Activated B cell treated with CpG ODN at 0.5 μM for 24 hours (primary cell): Measurements from ENCODE around the gene SMAD6. TPM values are rescaled to one million over a fixed set of nuclear protein-coding genes. Genes with fewer than 3 reads are reported as not detected.

Experiments used
- ATAC-seq: fragments of 200-7000 bp; cut with Tn5 transposase; one replicate; pipeline ENCODE4 v1.10.0; 2021; ENCODE audit warnings: low read depth, mild to moderate bottlenecking, moderate library complexity
- CTCF ChIA-PET: fragments of 350-600 bp; sonication (Branson Sonifier 250); formaldehyde crosslinking; loops from one replicate; lab custom pipeline; 2021; ENCODE audit warnings: antibody characterized with exemption; lab: Charles Lee
- POLR2A ChIA-PET: fragments of 350-600 bp; sonication (Branson Sonifier 250); formaldehyde crosslinking; loops from one replicate; lab custom pipeline; 2021; ENCODE audit warnings: antibody characterized with exemption; lab: Charles Lee
- DNase-seq: peaks from one replicate; pipeline ENCODE4 v3.0.0; 2022
- H3K27ac Mint-ChIP-seq: one replicate; pipeline ENCODE4 v1.8.0; 2020; ENCODE audit warnings: mixed read lengths
- H3K27me3 Mint-ChIP-seq: one replicate; pipeline ENCODE4 v1.8.0; 2021; ENCODE audit warnings: mixed read lengths
- H3K36me3 Mint-ChIP-seq: one replicate; pipeline ENCODE4 v1.8.0; 2021; ENCODE audit warnings: low read depth, mixed read lengths
- H3K4me1 Mint-ChIP-seq: one replicate; pipeline ENCODE4 v1.8.0; 2021; ENCODE audit warnings: mixed read lengths
- H3K4me3 Mint-ChIP-seq: one replicate; pipeline ENCODE4 v1.8.0; 2020; ENCODE audit warnings: mild to moderate bottlenecking, mixed read lengths
- H3K9me3 Mint-ChIP-seq: one replicate; pipeline ENCODE4 v1.8.0; 2020; ENCODE audit warnings: mixed read lengths
- intact Hi-C: fragments of 100-400 bp; cut with micrococcal nuclease; formaldehyde crosslinking; loops from one replicate; pipeline ENCODE4 v1.15.1; 2024
- total RNA-seq: library from RNA; stranded (reverse); gene quantifications from 2 replicates; pipeline ENCODE4 v1.2.3, GENCODE V29; 2022
- TF ChIP-seq, protein P1 (sequence below): fragments of 200-600 bp; IDR thresholded peaks from one replicate; pipeline ENCODE4 v1.8.0; 2022; ENCODE audit warnings: antibody characterized with exemption, mild to moderate bottlenecking

SMAD6 gene
- total RNA-seq, 1 donor from 2014 or later: 0.04 TPM

GRCh38 chr15:66799242-66799641 lies 97.2 kb downstream of the SMAD6 start:
- H3K27me3 Mint-ChIP-seq: peaks cover 9% of the 10 kb centered on the region
- ChIA-PET POLR2A (no interaction called here), CTCF (no interaction called here)
- TF ChIP-seq, protein P1, sequence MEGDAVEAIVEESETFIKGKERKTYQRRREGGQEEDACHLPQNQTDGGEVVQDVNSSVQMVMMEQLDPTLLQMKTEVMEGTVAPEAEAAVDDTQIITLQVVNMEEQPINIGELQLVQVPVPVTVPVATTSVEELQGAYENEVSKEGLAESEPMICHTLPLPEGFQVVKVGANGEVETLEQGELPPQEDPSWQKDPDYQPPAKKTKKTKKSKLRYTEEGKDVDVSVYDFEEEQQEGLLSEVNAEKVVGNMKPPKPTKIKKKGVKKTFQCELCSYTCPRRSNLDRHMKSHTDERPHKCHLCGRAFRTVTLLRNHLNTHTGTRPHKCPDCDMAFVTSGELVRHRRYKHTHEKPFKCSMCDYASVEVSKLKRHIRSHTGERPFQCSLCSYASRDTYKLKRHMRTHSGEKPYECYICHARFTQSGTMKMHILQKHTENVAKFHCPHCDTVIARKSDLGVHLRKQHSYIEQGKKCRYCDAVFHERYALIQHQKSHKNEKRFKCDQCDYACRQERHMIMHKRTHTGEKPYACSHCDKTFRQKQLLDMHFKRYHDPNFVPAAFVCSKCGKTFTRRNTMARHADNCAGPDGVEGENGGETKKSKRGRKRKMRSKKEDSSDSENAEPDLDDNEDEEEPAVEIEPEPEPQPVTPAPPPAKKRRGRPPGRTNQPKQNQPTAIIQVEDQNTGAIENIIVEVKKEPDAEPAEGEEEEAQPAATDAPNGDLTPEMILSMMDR: no peak
- DNase-seq (no peak), ATAC-seq (no peak)
- H3K4me1 Mint-ChIP-seq: no peaks in the 10 kb centered on the region
- H3K4me3 Mint-ChIP-seq: no peak overlapping the region
- H3K36me3 Mint-ChIP-seq: no peaks in the 10 kb centered on the region
- H3K9me3 Mint-ChIP-seq: no peaks in the 10 kb centered on the region
- H3K27ac Mint-ChIP-seq: no peak overlapping the region
- intact Hi-C loops: no loop called here

DNA sequence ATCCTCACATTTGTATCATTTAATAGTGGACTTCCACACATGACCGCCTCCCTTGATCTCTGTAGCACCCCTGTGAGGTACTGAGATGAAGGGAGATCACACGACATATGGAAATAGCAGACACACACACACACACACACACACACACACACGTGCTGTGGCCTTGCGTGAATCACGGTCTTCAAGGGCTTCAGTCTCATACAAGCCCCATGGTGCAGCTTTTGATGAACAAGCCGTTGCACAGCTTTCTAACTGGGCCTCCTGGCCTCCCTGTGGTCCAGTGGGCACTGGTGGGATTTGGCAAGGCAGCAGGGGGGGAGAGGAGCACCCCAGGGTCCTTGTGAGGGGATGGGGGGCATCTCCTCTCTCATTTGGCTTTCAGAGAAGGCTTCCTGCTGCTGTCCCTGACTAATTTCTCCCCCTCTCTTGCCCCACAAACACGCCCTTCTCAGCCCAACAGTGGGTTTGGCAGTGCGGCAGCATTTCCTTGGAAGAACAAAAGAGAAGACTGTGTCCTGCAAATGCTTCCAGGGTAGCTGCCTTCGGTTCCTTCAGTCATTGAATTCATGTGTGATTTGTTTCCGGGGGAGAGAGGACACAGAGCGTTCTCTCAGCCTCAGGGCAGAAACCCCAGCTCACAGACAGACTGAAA lies 98.7 kb downstream of the SMAD6 start:
- Mint-ChIP-seq H3K4me1 (no peaks in the 10 kb centered on the region), H3K9me3 (no peaks in the 10 kb centered on the region), H3K27ac (no peak overlapping the region), H3K4me3 (no peak overlapping the region), H3K36me3 (no peaks in the 10 kb centered on the region), H3K27me3 (peaks cover 6% of the 10 kb centered on the region)
- POLR2A ChIA-PET: no interaction called here
- intact Hi-C loops: no loop called here
- CTCF ChIA-PET: no interaction called here
- DNase-seq (no peak), ATAC-seq (no peak)
- TF ChIP-seq, protein P1: no peak

DNA sequence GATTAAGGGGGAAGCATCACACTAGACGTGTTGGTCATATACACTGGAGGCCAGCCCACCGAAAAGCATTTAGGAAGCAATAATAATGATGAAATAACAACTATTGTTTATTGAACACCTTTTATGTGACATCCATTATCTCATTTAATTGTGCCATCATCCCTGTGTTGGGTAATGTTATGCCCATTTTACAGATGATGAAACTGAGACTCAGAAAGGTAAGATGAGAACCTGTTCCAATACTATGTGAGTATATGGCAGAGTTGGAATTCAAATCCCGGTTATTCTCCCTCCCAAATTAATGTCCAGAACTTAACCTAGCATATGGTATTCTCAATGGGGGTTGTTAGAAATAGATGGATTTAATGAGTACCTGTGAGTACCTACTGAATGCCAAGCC lies 99.2 kb downstream of the SMAD6 start:
- POLR2A ChIA-PET: no interaction called here
- peaks cover 6% of the 10 kb centered on the region for H3K27me3 Mint-ChIP-seq
- no peak for DNase-seq
- ATAC-seq: no peak
- no peaks in the 10 kb centered on the region for H3K36me3 Mint-ChIP-seq
- no peak overlapping the region for H3K27ac Mint-ChIP-seq
- TF ChIP-seq, protein P1: no peak
- H3K4me3 Mint-ChIP-seq: no peak overlapping the region
- intact Hi-C loops: no loop called here
- no peaks in the 10 kb centered on the region for H3K4me1 Mint-ChIP-seq
- H3K9me3 Mint-ChIP-seq: no peaks in the 10 kb centered on the region
- CTCF ChIA-PET: no interaction called here

GRCh38 chr15:66802025-66803001 lies 100.3 kb downstream of the SMAD6 start:
- Mint-ChIP-seq H3K4me1 (no peaks in the 10 kb centered on the region), H3K36me3 (no peaks in the 10 kb centered on the region), H3K27me3 (peaks cover 6% of the 10 kb centered on the region), H3K27ac (no peak overlapping the region), H3K9me3 (no peaks in the 10 kb centered on the region), H3K4me3 (no peak overlapping the region)
- DNase-seq: no peak
- TF ChIP-seq, protein P1: no peak
- intact Hi-C loops: no loop called here
- no peak for ATAC-seq
- ChIA-PET POLR2A (no interaction called here), CTCF (no interaction called here)

DNA sequence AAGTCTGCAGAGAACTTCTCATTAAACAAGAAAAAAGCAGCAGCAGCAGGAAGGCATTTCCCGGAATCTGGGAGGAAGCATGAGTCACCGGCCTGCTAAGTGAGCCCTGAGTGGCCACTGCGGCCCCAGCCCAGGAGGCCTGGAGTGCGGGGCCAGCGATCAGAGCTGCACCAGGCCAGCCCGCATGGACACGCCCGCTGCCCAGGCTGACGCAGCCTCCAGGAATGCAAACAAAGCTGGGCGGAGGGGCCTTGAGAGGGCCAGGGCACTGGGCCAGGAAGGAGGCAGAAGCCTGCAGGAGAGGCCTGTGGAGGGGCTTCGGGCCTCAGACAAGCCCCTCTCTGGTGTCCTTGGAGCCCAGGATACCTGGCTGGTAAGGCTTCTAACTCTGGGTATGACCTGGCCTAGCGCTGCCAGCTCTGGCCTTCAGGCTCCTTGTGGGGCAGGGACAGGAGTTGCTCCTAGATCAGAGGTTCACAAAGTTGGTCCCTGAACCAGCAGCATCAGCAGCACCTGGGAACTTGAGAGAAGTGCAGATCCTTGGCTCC lies 101.2 kb downstream of the SMAD6 start:
- ChIA-PET POLR2A (no interaction called here), CTCF (no interaction called here)
- Mint-ChIP-seq H3K27me3 (peaks cover 6% of the 10 kb centered on the region), H3K9me3 (no peaks in the 10 kb centered on the region), H3K4me3 (no peak overlapping the region), H3K27ac (no peak overlapping the region), H3K36me3 (no peaks in the 10 kb centered on the region), H3K4me1 (no peaks in the 10 kb centered on the region)
- DNase-seq (no peak), ATAC-seq (no peak)
- TF ChIP-seq, protein P1: no peak
- intact Hi-C loops: no loop called here
